Neuronal stem cell (in vitro differentiated cells): Measurements from ENCODE around the gene AMZ2.
"Not testable (repeated sequence)": the region's sequence is repeated elsewhere in the genome, so short reads cannot be mapped to it uniquely, and the experiment has no call there.

Source experiments
- DNase-seq: peaks from one replicate; pipeline ENCODE4 v3.0.0-alpha.2; 2013; ENCODE audit warnings: low spot score
- H2AFZ ChIP-seq: one replicate; pipeline ENCODE4 v1.6.1; 2013; ENCODE audit warnings: mild to moderate bottlenecking, low read length, inconsistent platforms
- H2AK5ac ChIP-seq: 2 replicates; pipeline ENCODE4 v1.6.1; 2013; ENCODE audit warnings: low read depth, mild to moderate bottlenecking, inconsistent platforms, low read length, moderate library complexity, mixed read lengths
- H2BK120ac ChIP-seq: 2 replicates; pipeline ENCODE4 v1.6.1; 2013; ENCODE audit warnings: low read depth, mild to moderate bottlenecking, inconsistent platforms, low read length, moderate library complexity, mixed read lengths
- H2BK12ac ChIP-seq: one replicate; pipeline ENCODE4 v1.6.1; 2013; ENCODE audit warnings: low read length, inconsistent platforms
- H2BK15ac ChIP-seq: 2 replicates; pipeline ENCODE4 v1.6.1; 2013; ENCODE audit warnings: mild to moderate bottlenecking, low read length, inconsistent platforms, mixed read lengths
- H2BK5ac ChIP-seq: one replicate; pipeline ENCODE4 v1.6.1; 2013; ENCODE audit warnings: inconsistent platforms, mild to moderate bottlenecking, low read length, moderate library complexity
- H3K14ac ChIP-seq: one replicate; pipeline ENCODE4 v1.6.1; 2013; ENCODE audit warnings: low read length, inconsistent platforms
- H3K18ac ChIP-seq: 2 replicates; pipeline ENCODE4 v1.6.1; 2013; ENCODE audit warnings: low read length, inconsistent platforms
- H3K23ac ChIP-seq: 2 replicates; pipeline ENCODE4 v1.6.1; 2013; ENCODE audit warnings: low read depth, mild to moderate bottlenecking, mixed read lengths, low read length, inconsistent platforms; ENCODE audit not compliant: poor library complexity
- H3K27ac ChIP-seq: replicated peaks from 3 replicates; pipeline ENCODE4 v1.5.1; 2013; ENCODE audit warnings: low read length, inconsistent platforms
- H3K27me3 ChIP-seq, 3 experiments: 2 replicates each; pipeline ENCODE4 v1.6.1; 2013; ENCODE audit warnings: low read length in 3 of 3, mild to moderate bottlenecking in 2 of 3, inconsistent platforms in 1 of 3, low read depth in 1 of 3, mixed read lengths in 1 of 3, moderate library complexity in 1 of 3; ENCODE audit not compliant: control insufficient read depth in 3 of 3, insufficient read depth in 3 of 3
- H3K36me3 ChIP-seq, 2 donors: replicated peaks in 1 of 2; 2 replicates each; pipeline ENCODE4 v1.6.1; 2013; ENCODE audit warnings: low read length in 2 of 2; ENCODE audit not compliant: control insufficient read depth in 2 of 2, insufficient read depth in 2 of 2
- H3K4ac ChIP-seq: 2 replicates; pipeline ENCODE4 v1.6.1; 2013; ENCODE audit warnings: inconsistent platforms, mild to moderate bottlenecking, low read length, moderate library complexity
- H3K4me1 ChIP-seq, 2 donors: 1 replicate in 1 of 2; 2 replicates in 1 of 2; pipeline ENCODE4 v1.6.1; 2013; ENCODE audit warnings: low read length in 2 of 2, low read depth in 1 of 2; ENCODE audit not compliant: control insufficient read depth in 2 of 2, insufficient read depth in 1 of 2
- H3K4me2 ChIP-seq: one replicate; pipeline ENCODE4 v1.6.1; 2013; ENCODE audit warnings: mild to moderate bottlenecking, low read length, inconsistent platforms; ENCODE audit not compliant: insufficient read depth, poor library complexity, severe bottlenecking
- H3K4me3 ChIP-seq, 2 donors: 2 replicates each; pipeline ENCODE4 v1.5.1; 2013; ENCODE audit warnings: low read length in 2 of 2, mild to moderate bottlenecking in 2 of 2, inconsistent platforms in 1 of 2, moderate library complexity in 1 of 2
- H3K79me1 ChIP-seq: one replicate; pipeline ENCODE4 v1.6.1; 2013; ENCODE audit warnings: low read depth, mild to moderate bottlenecking, inconsistent platforms, low read length, moderate library complexity
- H3K9ac ChIP-seq: one replicate; pipeline ENCODE4 v1.6.1; 2013; ENCODE audit warnings: mild to moderate bottlenecking, low read depth, low read length, inconsistent platforms; ENCODE audit not compliant: poor library complexity
- H3K9me3 ChIP-seq, 2 donors: replicated peaks in 1 of 2; 2 replicates each; pipeline versions ENCODE3 to v1.6.1; 2013; ENCODE audit warnings: low read length in 2 of 2, mild to moderate bottlenecking in 2 of 2, inconsistent platforms in 1 of 2, low read depth in 1 of 2, mixed read lengths in 1 of 2, moderate library complexity in 1 of 2; ENCODE audit not compliant: control insufficient read depth in 2 of 2, insufficient read depth in 1 of 2
- H4K8ac ChIP-seq: one replicate; pipeline ENCODE4 v1.6.1; 2013; ENCODE audit warnings: low read depth, mild to moderate bottlenecking, inconsistent platforms, low read length, moderate library complexity
- H4K91ac ChIP-seq: one replicate; pipeline ENCODE4 v1.6.1; 2013; ENCODE audit warnings: low read length, low read depth, mild to moderate bottlenecking, inconsistent platforms; ENCODE audit not compliant: poor library complexity
- WGBS, 2 donors: extraction: QIAGEN DNeasy Blood & Tissue Kit; methylation state at CpG; one replicate each; pipeline ENCODE4 v1.1.7; 2013; ENCODE audit warnings: missing lambda C conversion rate in 2 of 2, mixed read lengths in 1 of 2; ENCODE audit not compliant: insufficient read length in 2 of 2, insufficient replicate concordance in 1 of 2; ENCODE audit errors: extremely low coverage in 2 of 2; 5-methylcytosine and 5-hydroxymethylcytosine counted together

The AMZ2 gene

DNA sequence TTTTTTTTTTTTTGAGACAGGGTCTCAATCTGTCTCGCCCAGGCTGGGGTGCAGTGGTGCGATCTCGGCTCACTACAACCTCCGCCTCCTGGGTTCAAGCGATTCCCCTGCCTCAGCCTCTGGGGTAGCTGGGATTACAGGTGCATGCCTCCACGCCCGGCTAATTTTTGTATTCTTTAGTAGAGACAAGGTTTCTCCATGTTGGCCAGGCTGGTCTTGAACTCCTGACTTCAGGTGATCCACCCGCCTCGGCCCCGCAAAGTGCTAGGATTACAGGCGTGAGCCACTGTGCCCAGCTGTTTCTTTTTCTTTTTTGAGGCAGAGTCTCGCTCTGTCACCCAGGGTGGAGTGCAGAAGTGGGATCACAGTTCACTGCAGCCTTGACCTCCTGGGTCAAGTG is 27.1 kb upstream of the AMZ2 start:
- H3K4me3 ChIP-seq, H3K4ac ChIP-seq, H3K18ac ChIP-seq, H3K27ac ChIP-seq, H3K9me3 ChIP-seq, H3K27me3 ChIP-seq, H3K4me2 ChIP-seq, H2BK5ac ChIP-seq, H3K23ac ChIP-seq, H3K79me1 ChIP-seq, H3K14ac ChIP-seq, DNase-seq, H2AK5ac ChIP-seq, H3K4me1 ChIP-seq, H4K91ac ChIP-seq, H4K8ac ChIP-seq, H3K36me3 ChIP-seq, H3K9ac ChIP-seq, H2BK12ac ChIP-seq, H2BK15ac ChIP-seq, H2BK120ac ChIP-seq, H2AFZ ChIP-seq: not testable (repeated sequence)
- WGBS, 2 donors, result no CpG with 5 or more reads among the region's 12 CpGs

DNA sequence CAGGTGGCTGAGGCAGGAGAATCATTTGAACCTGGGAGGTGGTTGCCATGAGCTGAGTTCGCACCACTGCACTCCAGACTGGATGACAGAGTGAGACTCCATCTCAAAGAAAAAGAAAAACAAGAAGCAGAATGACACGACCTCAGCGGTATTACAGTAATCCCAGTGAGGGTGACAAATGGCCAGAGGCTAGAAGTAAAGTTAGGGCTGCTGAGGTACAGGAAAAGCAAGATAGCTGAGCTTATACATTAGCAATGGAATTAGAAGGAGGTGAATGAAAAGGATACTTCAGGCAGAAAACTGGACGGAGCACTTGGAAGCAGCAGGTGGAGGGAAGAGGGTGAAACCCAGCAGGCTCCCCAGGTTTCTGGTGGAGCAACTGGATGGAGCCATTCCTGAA is 26.1 kb upstream of the AMZ2 start:
- H3K14ac ChIP-seq, result no peak overlapping the region
- WGBS, 2 donors, result no CpG with 5 or more reads among the region's 4 CpGs
- no peak overlapping the region for H2BK5ac ChIP-seq
- no peak for DNase-seq
- H3K4ac ChIP-seq, result no peak overlapping the region
- no peaks in the 10 kb centered on the region for H3K9me3 ChIP-seq
- H3K4me1 ChIP-seq, result peaks cover 0 to 2% of the 10 kb centered on the region in 2 donors
- H3K27ac ChIP-seq, result no peak overlapping the region
- H2AFZ ChIP-seq, result no peak overlapping the region
- H3K23ac ChIP-seq, result no peak overlapping the region
- no peak overlapping the region for H3K18ac ChIP-seq
- no peaks in the 10 kb centered on the region for H3K79me1 ChIP-seq
- H2BK120ac ChIP-seq, result no peak overlapping the region
- H2AK5ac ChIP-seq, result no peak overlapping the region
- H2BK12ac ChIP-seq, result no peak overlapping the region
- peaks cover 3 to 8% of the 10 kb centered on the region in 2 donors for H3K36me3 ChIP-seq
- no peak overlapping the region for H3K9ac ChIP-seq
- H2BK15ac ChIP-seq, result no peak overlapping the region
- no peak overlapping the region for H4K8ac ChIP-seq
- peaks cover 0 to 2% (median 0%) of the 10 kb centered on the region in 3 experiments for H3K27me3 ChIP-seq
- no peak overlapping the region for H3K4me3 ChIP-seq
- no peak overlapping the region for H3K4me2 ChIP-seq
- no peak overlapping the region for H4K91ac ChIP-seq

DNA sequence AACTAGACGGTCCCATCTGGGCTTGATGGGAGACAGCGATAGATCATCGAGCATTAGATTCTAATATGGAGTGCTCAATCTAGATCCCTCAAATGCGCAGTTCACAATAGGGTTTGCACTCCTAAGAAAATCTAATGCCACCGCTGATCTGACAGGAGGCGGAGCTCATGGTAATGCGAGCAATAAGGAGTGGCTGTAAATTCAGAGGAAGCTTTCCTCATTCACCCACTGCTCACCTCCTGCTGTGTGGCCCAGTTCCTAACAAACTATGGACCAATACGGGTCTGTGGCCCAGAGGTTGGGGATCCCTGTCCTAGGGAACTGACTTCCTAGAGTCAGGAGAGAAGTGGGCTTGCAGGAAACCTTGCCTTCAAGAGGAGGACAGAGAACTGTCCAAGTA is 25.2 kb upstream of the AMZ2 start:
- no peak for DNase-seq
- Histone ChIP-seq H3K4me2 (no peak overlapping the region), H3K79me1 (no peaks in the 10 kb centered on the region), H2BK120ac (no peak overlapping the region), H4K91ac (no peak overlapping the region), H2BK12ac (no peak overlapping the region), H3K27me3 (peaks cover 0 to 2% (median 0%) of the 10 kb centered on the region in 3 experiments), H3K9ac (no peak overlapping the region), H3K36me3 (peaks cover 3 to 8% of the 10 kb centered on the region in 2 donors), H3K4me1 (peaks cover 0 to 2% of the 10 kb centered on the region in 2 donors), H3K23ac (no peak overlapping the region), H4K8ac (no peak overlapping the region), H2BK5ac (no peak overlapping the region), H2AFZ (no peak overlapping the region), H3K9me3 (no peaks in the 10 kb centered on the region), H3K4me3 (no peak overlapping the region), H3K27ac (no peak overlapping the region), H3K14ac (no peak overlapping the region), H2BK15ac (no peak overlapping the region), H3K4ac (no peak overlapping the region), H2AK5ac (no peak overlapping the region), H3K18ac (no peak overlapping the region)
- no CpG with 5 or more reads among the region's 8 CpGs for WGBS, 2 donors

DNA sequence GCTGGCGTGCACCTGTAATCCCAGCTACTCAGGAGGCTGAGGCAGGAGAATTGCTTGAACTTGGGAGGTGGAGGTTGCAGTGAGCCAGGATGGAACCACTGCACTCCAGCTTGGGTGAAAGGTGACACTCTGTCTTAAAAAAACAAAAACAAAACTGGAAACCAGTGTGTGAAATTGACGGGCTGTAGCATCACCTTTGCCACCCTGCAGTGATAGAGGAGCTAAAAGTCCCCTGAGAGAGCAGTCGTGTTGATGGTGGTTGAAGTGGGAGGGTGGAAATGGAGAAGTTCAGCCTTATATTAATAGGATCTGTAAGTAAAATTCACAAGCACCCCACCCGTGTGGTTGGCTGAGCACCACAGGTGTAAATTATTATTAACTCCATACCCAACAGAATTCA is 22.8 kb upstream of the AMZ2 start:
- not testable (repeated sequence) for H3K18ac ChIP-seq, H3K9me3 ChIP-seq, H3K27me3 ChIP-seq, H4K8ac ChIP-seq, H3K4ac ChIP-seq, H3K27ac ChIP-seq, H3K79me1 ChIP-seq, DNase-seq, H3K14ac ChIP-seq, H3K9ac ChIP-seq, H3K36me3 ChIP-seq, H3K4me1 ChIP-seq, H4K91ac ChIP-seq, H2AFZ ChIP-seq, H3K23ac ChIP-seq, H2BK12ac ChIP-seq, H2BK15ac ChIP-seq, H3K4me3 ChIP-seq, H2AK5ac ChIP-seq, H2BK5ac ChIP-seq, H2BK120ac ChIP-seq, H3K4me2 ChIP-seq
- no CpG with 5 or more reads among the region's 4 CpGs for WGBS, 2 donors
